ENCODE data around the gene ROCK2.
A peak's percentile ranks its signal among the peaks of the same experiment; 100 is the strongest.
"Not testable (repeated sequence)": the region's sequence is repeated elsewhere in the genome, so short reads cannot be mapped to it uniquely, and the experiment has no call there.

ROCK2 gene

DNA sequence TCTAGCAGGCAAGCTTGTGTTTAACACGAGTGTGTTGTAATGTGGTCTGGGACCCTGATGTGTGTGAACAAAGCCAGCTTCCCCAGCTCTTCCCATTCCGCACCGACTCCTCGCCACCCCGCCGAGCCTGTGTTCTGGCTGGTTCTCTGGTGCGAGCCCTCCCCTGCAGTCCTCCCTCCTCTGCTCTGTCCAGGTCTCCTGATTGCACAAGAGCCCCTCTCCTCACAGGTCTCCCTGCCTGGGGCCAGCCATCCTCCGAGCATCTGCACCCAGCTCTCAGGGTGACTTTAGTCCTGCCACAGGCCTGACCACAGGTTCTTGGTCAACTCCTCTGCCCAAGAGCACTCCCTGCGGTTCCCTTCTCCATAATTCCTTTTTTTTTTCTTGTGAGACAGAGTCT lies 175.9 kb downstream of the ROCK2 start:
- DNase-seq = no peak

DNA sequence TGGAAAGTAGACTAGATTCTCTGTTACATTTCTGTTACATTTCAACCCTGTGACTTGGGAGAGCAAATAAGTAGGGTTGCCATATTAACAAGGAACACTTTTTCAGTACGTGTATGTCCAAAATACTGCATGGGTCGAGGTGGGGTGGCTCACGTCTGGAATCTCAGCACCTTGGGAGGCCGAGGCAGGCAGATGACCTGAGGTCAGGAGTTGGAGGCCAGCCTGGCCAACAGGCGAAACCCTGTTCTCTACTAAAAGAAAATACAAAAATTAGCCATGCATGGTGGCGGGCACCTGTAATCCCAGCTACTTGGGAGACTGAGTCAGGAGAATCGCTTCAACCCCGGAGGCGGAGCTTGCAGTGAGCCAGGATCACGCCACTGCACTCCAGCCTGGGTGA lies 178.0 kb downstream of the ROCK2 start:
- no peak for DNase-seq

- DNase-seq = not testable (repeated sequence)
These were observed 179.4 kb downstream of the ROCK2 start for GRCh38 chr2:11165046-11165445.

DNA sequence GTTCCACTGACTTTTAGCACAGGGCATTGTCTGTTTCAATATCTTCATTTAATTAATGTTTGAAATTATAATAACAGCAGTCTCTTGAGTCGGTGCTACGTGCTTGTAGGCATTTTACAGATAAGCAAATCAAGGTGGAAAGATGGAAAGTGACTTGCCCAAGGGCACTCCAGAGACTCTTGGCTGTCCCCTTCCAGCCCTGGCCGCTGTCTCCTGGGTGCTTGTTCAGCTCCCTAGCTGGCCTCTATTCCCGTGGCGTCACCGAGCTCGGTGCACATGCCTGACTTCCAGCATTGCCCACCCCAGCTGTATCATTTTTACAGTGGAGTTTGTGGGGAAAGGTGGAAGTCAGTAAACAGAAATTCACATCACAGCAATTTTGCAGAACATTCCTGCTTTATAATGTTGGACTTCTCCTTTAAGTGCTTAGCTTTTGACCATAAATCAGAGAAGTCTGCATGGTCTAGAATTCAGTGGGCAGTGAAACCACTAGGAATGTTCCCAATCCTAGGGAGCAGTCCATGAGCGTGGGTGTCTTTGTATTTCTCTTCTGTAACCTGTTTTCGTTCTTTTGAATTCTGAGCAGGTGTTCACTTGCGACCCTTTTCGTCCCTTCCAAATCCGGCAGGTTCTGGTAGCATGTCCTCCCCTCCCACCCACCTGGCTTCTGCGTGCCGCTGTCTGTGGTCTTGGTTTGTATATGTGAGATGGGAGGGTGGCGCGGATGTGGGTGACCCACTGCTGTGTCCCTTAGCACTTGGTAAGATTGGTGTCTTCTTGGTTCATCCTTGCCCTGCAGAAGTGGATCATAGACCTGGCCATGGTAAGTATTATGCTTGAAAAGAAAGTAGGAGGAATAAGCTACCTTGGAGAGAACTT lies 180.8 kb downstream of the ROCK2 start:
- no peak for DNase-seq

GRCh38 chr2:11161747-11162146 lies 182.7 kb downstream of the ROCK2 start:
- DNase-seq = no peak

DNA sequence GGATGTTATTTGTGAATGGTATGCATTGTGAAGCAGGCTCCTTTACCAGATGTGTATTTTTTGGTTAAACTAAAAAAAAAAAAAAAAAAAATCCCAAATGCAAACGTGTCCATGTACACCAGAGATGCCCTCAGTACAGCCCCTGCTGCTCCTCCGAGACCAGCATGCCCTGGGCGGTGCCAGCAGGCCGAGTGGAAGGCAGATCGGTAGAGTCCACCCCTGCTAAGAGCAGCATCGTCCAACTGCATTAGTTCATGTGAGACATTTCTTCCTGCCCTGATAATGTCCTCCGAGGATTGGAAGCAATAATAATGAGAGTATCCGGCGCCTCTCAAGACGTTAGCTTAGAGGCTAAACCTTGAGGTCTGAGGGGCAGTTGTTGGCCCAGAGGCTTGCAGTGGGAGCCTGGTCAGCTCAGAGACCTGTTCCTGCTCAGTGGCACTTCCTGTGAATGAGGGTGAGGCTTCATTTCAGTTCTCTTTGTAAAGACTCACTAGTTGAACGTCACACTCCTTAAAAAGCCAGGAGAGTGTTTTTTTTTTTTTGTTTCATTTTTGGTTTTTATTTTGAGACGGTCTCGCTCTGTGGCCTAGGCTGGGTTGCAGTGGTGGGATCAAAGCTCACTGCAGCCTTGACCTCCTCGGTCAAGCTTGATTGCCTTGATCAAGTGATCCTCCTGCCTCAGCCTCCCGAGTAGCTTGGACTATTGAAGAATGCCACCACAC lies 183.5 kb downstream of the ROCK2 start:
- DNase-seq = no peak

GRCh38 chr2:11160256-11160655 lies 184.2 kb downstream of the ROCK2 start:
- DNase-seq = no peak

DNA sequence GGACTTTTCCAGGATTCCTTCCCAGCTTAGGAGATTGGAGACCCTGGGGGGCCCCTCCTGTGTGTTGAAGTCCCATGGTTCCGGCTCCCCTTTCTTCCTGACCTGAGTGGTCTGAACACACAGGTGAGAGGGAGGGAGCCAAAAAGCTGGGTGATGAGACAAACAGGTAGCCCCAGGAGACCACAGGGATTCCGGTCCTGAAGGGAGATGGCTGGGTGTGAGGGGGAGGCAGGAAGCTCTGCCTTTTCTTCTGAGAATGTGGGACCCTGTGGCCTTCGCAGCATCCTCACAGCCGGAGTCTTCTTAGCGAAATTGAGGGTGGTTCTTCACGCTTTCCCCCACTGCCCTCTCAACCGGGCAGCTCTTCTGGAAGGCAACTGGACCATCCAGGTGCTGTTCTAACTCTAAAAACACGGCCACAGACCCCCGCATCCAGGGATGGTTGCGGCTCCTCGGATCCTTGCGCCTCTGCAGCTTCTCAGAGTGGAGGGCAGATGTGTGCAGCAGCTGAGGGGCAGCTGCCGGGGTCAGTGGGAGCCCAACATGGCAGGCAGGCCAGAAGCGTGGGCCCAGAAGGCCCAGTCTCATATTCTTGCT lies 184.8 kb downstream of the ROCK2 start:
- DNase-seq = no peak

- DNase-seq = no peak
These were observed 185.4 kb downstream of the ROCK2 start for GRCh38 chr2:11158916-11159573.

DNA sequence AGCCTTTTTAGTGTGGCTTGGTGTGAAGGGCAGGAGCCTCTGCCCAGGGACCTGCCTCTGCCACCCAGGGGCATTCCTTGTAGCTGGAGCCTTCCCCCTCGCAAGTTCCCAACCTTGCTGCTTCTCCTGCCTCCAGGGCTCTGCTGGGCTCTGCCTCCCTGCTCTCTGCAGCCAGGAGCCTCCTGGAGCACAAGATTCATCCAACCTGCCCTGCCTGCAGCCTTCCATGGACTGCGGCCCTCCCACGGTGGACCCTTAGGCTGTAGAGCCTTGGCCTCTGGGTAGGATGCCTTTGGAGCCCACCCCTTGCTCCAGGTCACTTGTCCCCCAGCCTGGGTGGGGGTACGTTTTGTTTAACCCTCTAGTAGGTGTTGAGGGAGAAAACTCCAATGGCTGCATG lies 186.7 kb downstream of the ROCK2 start:
- DNase-seq = no peak

DNA sequence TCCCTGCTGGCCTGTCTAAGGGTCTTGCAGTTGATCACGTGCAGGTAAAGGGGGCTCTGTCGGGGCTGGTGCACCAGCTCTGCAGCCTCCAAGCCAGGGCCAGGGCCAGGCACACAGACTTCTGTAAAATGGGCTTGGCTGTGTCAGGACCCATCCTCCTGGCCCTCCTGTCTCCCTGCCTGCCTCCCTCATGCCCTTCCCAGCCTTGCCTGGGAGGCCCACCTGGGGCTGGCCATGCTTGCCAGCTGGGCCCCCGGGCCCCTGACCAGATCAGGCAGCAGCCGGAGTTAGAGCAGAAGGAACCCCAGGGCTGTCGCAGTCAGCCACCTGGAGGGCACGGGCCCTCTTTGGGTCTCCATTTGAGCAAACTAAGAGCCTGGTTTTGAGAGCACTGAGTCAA lies 187.1 kb downstream of the ROCK2 start:
- DNase-seq = no peak

DNA sequence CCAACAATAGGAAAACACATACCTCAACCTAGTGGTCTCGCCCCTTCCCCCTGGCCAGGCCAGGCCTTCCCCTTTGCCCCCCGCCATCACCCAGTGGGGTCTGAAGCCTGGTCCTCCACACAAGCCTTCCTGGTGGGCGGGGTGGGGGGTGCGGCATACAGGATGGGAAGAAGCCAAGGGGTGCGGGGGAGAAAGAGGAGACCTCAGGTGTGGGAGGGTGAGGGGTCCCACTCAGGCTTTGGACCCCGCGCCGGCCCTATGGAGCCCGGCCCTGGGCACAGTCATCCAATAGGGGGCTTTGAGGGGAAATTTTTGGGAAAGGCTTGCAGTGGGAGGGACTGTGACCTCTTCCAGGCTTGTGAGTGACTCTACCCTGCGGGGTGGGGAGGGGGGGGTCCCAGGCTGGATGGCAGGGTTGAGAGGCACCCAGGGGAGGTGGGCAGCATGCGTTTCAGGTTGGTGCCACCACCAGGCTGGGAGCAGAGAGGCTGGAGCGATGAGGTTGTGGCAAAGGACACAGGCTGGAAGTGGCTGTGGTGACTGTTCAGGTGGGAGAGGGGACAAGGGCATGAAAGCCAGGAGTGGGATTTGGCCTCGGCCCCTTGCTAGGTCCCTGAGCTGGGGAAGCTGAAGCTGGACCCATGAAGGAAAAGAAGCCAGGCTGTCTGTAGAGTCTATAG lies 187.9 kb downstream of the ROCK2 start:
- no peak for DNase-seq

DNA sequence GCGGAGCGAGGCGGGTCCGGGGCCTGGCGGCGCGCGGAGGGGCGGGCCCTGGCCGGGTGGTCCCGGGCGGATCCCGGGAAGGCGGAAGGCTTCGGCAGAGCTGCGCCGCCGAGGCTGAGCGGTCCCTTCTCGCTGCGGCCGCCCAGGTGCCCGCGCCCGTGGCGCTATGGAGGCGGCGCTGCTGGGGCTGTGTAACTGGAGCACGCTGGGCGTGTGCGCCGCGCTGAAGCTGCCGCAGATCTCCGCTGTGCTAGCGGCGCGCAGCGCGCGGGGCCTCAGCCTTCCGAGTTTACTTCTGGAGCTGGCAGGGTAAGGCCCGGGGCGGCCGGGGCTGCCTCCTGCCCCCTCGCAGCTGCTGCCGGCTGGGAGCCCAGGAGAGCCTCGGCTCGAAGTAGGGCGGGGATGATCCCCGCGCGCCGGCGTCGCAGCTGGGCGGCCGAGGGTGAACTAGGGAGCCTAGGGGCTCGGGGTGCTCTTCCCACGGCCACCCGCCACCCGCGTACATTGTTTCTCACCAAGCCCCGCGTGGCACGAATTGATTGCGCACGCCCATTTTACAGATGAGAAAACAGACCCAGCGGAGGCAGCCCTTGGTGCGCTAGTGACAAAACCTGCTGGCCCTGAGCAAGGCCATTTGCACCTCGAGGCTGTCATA lies 188.9 kb downstream of the ROCK2 start, which contains the start of gene SLC66A3:
TSS of gene SLC66A3 (plus strand) at position 87 of the 655 bp plus-strand sequence. CDS start at position 167, 80 bp downstream.
- no peak for DNase-seq

DNA sequence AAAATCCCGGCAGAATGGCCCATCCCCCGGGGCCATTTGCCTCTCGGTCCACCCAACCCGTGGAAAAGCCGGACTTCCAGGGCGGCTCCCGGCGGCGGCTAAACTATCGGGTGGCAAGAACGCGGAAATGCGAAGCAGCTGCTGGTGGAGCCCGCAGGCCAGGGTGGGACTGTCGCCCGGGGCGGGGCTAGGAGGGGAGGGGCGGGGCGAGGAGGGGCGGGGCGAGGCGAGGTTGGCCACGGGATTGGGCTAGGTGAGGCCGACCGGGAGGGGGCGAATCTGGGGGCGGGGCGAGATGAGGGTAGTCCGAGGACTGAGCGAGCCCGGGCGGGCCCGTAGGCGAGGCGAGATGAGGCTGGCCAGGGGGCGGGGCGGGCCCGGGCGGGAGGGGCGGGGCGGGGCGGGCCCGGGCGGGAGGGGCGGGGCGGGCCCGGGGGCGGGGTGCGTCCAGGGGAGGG lies 189.5 kb downstream of the ROCK2 start:
- peak; percentile 98 for DNase-seq

DNA sequence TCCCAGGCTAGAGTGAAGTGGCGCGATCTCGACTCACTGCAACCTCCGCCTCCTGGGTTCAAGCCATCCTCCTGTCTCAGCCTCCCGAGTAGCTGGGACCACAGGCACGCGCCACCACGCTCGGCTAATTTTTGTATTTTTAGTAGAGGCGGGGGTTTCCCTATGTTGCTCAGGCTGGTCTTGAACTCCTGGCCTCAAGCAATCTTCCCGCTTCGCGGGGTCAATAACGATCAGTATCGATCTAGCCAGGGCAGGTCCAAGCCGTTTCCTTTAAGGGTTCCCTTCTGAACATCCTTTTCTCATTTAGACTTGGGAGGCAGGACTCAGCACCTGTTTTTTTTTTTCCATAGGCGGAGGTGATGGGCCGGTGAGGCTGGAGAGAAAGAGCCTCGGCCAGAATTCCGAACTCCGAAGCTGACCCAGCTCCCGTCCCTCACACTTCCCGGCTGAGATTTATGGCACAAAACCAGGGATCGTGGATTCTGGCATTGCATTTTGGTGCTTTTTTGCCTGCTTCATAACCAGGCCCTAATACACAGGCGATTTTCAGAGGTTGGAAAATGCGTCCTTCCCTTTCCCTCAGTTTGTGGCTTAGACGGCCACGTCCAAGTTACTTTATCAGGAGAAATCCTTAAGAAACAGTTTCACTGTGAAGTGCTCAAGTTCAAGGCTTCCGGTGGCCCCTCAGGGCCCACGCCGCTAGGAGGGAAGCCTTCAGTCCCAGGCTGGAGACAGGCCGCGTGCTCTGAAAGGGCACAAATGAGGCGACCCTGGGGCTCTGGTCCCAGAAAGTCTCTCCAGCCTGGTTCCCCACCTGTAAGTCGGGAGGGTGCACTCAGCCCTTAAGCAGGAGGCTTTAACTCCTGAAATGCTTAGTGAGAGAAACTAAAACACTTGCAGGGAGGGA lies 190.2 kb downstream of the ROCK2 start:
- no peak for DNase-seq

DNA sequence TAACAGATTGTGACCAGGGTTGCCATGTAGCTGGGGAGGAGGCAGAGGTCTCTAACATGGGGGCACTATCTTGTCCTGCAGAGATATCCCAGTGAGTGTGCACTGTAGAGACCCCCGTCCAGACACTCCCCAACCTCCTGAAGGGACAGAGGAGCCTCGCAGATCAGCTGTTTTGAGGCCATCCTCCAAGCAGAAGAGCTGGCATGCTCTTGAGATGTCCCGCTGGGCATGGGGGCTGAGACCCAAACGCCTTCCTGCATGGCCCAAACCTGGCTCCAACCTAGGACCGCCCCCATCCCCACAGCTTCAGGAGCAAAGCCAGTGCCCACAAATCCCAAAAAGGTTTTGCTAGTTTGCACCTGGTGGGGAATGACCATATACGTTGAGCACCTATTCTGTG lies 191.8 kb downstream of the ROCK2 start:
- DNase-seq = no peak

GRCh38 chr2:11147263-11147662 lies 197.2 kb downstream of the ROCK2 start:
- no peak for DNase-seq

GRCh38 chr2:11146076-11146475 lies 198.4 kb downstream of the ROCK2 start:
- no peak for DNase-seq

GRCh38 chr2:11145350-11145749 lies 199.1 kb downstream of the ROCK2 start:
- no peak for DNase-seq

DNA sequence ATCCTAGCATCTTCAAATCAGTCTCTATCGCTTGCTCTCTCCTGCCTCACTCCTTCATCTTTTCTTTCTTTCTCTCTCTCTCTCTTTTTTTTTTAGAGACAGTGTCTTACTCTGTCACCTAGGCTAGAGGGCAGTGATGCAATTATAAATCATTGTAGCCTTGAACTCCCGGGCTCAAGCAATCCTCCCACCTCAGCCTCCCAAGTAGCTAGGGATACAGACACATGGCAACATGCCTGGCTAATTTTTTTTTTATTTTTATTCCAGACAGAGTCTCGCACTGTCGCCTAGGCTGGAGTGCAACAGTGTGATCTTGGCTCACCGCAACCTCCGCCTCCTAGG lies 199.7 kb downstream of the ROCK2 start:
- no peak for DNase-seq
